IgD-negative memory B cell (primary cell): ENCODE results near the gene SYCE3. TPM values are rescaled to one million over a fixed set of nuclear protein-coding genes. Genes with fewer than 3 reads are reported as not detected.
A peak's percentile ranks its signal among the peaks of the same experiment; 100 is the strongest.

Source experiments
- H3K27ac Mint-ChIP-seq, 3 donors: one replicate each; pipeline ENCODE4 v1.8.0; 2020 to 2022; ENCODE audit warnings: mild to moderate bottlenecking in 3 of 3, mixed read lengths in 3 of 3, moderate library complexity in 1 of 3
- H3K27me3 Mint-ChIP-seq: one replicate; pipeline ENCODE4 v1.8.0; 2021; ENCODE audit warnings: mixed read lengths
- H3K36me3 Mint-ChIP-seq: one replicate; pipeline ENCODE4 v1.8.0; 2020; ENCODE audit warnings: mild to moderate bottlenecking, mixed read lengths
- H3K4me1 Mint-ChIP-seq, 3 donors: one replicate each; pipeline ENCODE4 v1.8.0; 2020 to 2022; ENCODE audit warnings: mixed read lengths in 3 of 3, mild to moderate bottlenecking in 1 of 3
- H3K4me3 Mint-ChIP-seq, 4 donors: one replicate each; pipeline ENCODE4 v1.8.0; 2020 to 2022; ENCODE audit warnings: mild to moderate bottlenecking in 4 of 4, mixed read lengths in 4 of 4, moderate library complexity in 3 of 4
- H3K9me3 Mint-ChIP-seq, 3 donors: one replicate each; pipeline ENCODE4 v1.8.0; 2020 to 2021; ENCODE audit warnings: mixed read lengths in 3 of 3, mild to moderate bottlenecking in 1 of 3
- polyA plus RNA-seq: library from polyadenylated mRNA; unstranded; fragments of 300-500 nt; fragmentation: Illumina TruSeq; gene quantifications from one replicate; pipeline ENCODE4 v1.2.3, GENCODE V29; 2021

Gene SYCE3
- polyA plus RNA-seq, 1 donor from 2014 or later: not detected

DNA sequence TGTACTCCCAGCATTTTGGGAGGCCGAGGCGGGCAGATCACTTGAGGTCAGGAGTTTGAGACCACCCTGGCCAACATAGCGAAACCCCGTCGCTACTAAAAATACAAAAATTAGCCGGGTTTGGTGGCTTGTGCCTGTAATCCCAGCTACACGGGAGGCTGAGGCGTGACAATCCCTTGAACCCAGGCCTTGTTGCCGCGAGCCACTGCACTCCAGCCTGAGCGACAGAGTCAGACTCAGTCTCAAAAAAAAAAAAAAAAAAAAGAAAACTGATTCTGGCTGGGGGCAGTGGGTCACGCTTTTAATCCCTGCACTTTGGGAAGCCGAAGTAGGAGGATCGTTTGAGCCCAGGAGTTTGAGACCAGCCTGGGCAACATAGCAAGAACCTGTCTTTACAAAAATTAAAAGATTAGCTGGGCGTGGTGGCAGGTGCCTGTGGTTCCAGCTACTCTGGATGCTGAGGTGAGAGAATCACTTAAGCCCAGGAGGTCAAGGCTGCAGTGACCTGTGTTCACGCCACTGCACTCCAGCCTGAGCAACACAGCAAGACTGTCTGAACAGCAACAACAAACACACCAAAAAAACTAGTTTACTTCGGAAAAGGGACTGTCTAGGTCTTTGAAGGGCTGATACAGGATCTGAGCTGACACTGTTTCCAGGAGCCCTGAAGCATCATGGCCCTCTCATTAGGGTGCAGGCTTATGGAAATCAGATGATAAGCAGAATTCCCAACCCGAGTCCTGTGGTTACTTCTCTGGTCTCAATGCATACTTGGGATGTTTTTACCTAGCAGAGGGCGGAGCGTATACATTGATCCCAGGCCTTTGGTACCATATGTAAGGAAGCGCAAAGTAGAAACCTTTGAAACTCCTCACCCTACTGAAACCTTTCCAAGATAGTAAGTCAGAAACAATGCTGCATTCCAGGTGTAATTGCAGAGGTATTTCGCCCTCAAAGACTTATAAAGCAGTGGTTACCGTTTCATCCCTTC is 21.7 kb upstream of the SYCE3 start:
- Mint-ChIP-seq H3K36me3 (peaks cover 2% of the 10 kb centered on the region), H3K9me3 (no peaks in the 10 kb centered on the region), H3K27me3 (no peaks in the 10 kb centered on the region), H3K4me3 (peak overlapping the region in 2 of 4 donors; percentile 18 to 98), H3K27ac (peak overlapping the region in 1 of 3 donors; percentile 26), H3K4me1 (peaks cover 5 to 10% (median 7%) of the 10 kb centered on the region in 3 donors)

DNA sequence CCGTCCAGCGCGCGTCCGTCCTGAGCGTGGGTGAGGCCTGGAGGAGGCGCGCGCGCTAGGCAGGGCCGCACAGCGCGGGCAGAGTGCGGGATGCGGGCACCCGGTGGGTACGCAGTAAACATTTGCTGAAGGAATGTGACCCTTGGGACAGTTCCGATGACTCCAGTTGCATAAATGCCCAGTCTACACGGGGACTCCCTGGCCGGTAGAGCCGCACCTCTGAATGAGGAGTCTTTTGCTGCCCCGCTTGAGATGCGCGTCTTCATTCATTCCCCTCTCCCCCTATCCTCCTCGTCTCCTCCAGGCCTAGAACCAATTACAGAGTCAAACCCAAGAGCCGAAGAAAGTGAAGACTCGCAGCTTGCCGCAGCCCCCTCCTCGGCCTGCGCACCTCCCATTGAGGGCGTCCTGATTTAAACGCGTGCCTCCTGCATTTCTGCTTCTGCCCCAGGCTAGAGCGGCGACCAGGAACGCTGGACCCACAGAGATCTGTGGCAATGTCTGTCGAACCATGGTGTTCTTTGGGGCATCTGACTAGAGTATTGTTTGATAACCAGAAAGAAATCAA is 20.7 kb upstream of the SYCE3 start:
- Mint-ChIP-seq H3K27me3 (no peaks in the 10 kb centered on the region), H3K36me3 (no peaks in the 10 kb centered on the region), H3K9me3 (no peaks in the 10 kb centered on the region), H3K4me1 (peaks cover 5 to 10% (median 7%) of the 10 kb centered on the region in 3 donors), H3K27ac (peak overlapping the region; percentile 34 to 97 (median 94)), H3K4me3 (peak overlapping the region; percentile 91 to 98 (median 98))

DNA sequence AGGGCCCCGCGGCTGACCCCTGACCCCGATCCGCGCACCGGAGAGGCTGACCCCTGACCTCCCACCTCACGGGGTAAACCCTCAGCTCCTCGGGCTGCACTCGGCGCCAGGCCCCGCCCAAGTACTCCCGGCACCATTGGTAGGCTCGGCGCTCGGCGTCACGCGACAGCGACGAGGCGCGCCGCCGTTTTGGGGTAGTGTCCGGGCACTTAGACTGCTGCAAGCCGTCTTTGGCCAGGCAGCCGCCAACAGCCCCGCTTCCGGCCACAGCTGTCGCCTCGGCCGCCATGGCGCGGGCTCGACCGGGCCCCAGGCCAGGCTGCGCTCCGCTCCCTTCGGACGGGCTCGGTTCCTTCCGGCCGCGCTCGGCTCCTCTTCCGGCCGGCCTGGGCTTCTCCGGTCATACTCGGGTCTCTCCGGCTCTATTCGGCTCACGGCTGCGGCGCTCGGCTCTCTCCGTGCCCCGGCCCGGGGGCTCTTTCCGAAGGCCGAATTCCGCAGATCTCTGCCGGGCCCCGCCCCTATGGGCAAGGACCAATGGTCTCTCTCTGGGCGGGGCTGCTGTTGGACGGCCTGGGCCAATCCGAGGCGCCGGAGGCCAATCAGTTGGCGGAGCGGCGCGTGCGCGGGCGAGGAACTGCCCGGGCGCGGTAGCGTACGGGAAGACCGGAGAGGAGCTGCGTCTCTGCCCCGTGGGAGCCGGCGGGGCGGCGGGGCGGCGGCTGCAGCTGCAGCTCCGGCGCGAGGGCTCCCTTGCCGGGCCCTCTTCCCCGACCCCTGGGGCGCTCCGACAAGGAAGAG is 20.0 kb upstream of the SYCE3 start, which contains the start of gene CHKB:
CHKB (minus strand) TSS at position 357 of the 801 bp plus-strand sequence; CDS start at position 289, 68 bp downstream.
- H3K4me3 Mint-ChIP-seq: peak within 1 kb of the TSS; percentile 91 to 98 (median 98)
- H3K27ac Mint-ChIP-seq: peak within 1 kb of the TSS; percentile 94 to 97 (median 96)
- H3K9me3 Mint-ChIP-seq: no peaks in the 10 kb centered on the region
- no peaks in the 10 kb centered on the region for H3K36me3 Mint-ChIP-seq
- no peaks in the 10 kb centered on the region for H3K27me3 Mint-ChIP-seq
- H3K4me1 Mint-ChIP-seq: peaks cover 5 to 10% (median 7%) of the 10 kb centered on the region in 3 donors

DNA sequence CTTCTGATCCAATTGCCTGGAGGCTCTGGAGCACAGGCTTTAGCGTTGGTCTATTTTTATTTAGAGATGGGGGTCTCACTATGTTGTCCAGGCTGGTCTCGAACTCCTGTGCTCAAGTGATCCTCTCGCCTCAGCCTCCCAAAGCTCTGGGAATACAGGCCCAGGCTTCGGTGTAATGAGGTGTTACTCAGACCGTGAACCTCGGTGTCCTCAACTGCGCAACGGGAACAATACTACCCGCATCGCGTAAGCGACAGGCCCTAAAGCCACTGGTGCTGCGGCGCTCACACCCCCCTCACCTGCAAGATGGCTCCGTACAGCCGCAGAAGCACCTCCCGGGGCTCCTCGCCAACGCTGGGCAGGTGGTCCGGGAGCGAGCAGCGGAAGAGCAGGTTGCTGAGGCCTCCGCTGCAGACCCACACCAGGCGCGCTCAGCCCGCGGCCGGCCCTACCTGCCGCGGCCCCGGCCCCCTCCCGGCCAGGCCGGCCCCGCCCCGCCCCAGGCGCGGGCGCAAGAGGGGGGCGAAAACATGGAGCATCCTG is 19.3 kb upstream of the SYCE3 start:
- Mint-ChIP-seq H3K4me1 (peaks cover 5 to 10% (median 9%) of the 10 kb centered on the region in 3 donors), H3K27me3 (no peaks in the 10 kb centered on the region), H3K27ac (peak overlapping the region; percentile 94 to 97 (median 96)), H3K9me3 (no peaks in the 10 kb centered on the region), H3K4me3 (peak overlapping the region; percentile 91 to 98 (median 98)), H3K36me3 (peaks cover 1% of the 10 kb centered on the region)

DNA sequence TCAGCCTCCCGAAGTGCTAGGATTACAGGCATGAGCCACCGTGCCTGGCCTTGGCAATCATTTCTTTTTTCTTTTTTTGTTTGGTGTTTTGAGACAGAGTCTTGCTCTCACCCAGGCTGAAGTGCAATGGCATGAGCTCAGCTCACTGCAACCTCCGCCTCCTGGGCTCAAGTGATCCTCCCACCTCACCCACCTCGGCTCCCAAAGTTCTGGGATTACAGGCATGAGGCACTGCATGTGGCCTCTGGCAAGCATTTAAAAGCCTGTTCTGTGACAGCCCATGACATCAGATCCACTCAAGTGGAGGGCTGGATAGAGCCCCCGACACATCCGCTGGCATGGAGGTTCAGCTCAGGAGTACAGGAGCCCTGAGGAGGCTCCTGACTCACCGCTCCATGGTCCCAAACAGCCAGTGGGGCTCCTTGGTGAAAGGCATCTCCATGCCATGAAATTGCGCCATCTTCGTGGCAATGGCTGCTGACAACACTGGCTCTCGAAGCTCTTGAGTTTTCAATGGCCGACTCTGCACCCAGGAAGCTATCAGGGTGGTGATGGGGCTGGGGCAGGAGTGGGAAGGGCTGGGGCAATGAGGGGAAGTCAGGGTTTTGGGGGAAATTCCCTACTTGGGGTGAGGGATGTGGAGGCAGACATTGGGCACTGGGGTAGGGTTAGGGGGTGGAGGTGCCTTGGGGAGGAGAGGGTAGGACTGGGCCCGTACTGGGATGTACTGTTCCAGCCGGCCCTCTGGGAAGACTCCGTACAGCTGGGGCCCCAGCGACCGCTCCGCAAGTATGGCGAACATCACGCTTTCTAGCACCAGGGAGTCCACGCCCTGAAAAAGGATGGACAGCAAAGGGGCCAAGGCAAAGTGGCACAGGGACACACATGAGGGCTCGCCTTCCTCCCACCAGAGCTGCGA is 18.6 kb upstream of the SYCE3 start:
- H3K4me3 Mint-ChIP-seq: peak overlapping the region; percentile 91 to 98 (median 98)
- peaks cover 5 to 10% (median 9%) of the 10 kb centered on the region in 3 donors for H3K4me1 Mint-ChIP-seq
- peak overlapping the region in 2 of 3 donors; percentile 94 to 97 for H3K27ac Mint-ChIP-seq
- H3K9me3 Mint-ChIP-seq: no peaks in the 10 kb centered on the region
- peaks cover 1% of the 10 kb centered on the region for H3K36me3 Mint-ChIP-seq
- no peaks in the 10 kb centered on the region for H3K27me3 Mint-ChIP-seq

DNA sequence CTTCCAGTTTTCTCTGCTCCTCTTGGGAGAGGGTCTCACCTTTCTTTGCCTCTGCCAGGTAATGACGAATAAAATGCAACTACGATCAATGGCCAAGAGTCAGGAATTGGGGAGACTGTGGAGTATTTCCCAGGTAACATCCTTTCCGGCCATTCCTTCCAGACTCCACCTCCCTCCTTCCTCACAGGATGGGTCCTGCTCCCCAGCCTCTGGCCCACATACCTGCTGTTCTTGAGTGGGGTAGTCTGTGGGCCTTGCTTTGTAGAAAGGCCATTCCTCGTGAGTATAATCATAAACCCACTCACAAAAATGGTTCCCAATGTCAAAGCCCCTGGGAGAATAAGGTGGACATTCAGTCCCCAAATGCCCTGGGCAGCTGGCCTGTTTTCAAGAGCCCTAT is 17.0 kb upstream of the SYCE3 start:
- Mint-ChIP-seq H3K4me1 (peaks cover 5 to 10% (median 9%) of the 10 kb centered on the region in 3 donors), H3K36me3 (peaks cover 1% of the 10 kb centered on the region), H3K27me3 (no peaks in the 10 kb centered on the region), H3K9me3 (no peaks in the 10 kb centered on the region), H3K27ac (peak overlapping the region in 1 of 3 donors; percentile 52), H3K4me3 (peak overlapping the region in 1 of 4 donors; percentile 54)

DNA sequence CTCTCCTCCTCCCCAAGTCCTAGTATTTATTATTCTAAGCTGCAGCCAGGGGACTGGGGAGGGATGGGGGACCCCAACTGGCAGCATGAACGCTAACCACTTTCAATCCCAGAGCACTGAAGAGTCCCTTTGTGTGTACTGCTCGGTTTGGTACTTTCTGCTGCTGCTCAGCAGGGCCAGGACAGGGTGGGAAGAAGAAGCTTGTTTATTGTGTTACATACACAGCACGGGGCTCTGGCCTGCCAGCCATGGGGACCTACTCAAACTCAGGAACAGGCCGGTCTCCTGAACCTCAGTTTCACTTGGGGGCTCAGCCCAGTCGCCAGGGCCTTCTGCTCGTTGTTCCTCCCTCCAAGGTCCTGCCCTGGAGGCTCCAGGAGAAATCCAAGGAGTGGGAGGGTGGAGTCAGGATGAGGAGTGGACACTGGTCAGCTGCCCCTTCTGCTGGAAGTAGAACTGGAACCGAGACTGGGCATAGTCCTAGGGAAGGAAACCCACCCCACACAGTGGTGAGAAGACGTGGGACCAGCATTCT is 16.1 kb upstream of the SYCE3 start:
- Mint-ChIP-seq H3K4me1 (peaks cover 5 to 10% (median 9%) of the 10 kb centered on the region in 3 donors), H3K9me3 (no peaks in the 10 kb centered on the region), H3K27ac (no peak overlapping the region), H3K4me3 (no peak overlapping the region), H3K36me3 (peaks cover 1% of the 10 kb centered on the region), H3K27me3 (no peaks in the 10 kb centered on the region)

DNA sequence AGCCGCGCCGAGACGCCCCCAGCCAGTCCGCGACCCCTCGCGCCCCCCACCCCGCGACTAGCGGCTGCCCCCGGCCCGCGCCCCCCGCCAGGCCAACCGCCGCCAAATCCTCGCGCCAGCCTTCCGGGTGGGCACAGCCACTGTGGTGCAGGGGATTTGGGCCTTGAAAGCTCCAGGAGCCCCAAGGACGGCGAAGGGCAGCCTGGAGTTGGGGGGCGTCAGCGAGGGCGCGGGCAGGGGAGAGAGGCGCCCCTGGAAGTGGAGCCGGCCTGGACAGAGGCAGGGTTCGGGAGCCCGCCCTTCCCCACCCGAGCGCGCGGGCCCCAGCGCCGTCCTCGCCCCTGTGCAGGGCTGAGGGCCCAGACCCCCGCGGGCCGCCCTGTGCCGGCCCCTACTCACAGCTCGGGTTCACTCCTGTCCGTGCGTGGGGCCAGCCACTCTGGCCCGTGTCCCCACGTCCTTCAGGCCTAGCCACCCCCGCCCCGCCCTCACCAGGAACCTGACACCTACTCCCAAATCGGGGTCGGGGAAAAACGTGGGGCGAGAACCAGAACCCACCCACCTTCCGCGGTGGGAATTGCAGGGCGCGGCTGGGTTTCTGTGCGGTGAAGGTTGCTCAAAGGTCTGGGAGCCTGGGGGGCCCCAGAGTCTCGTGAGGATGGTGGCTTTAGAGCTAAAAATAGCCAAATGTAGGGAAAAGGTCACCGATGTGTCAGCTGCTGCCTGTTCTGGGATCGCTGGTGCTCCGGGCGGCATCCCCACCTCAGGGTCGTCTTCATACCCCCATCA is 15.5 kb upstream of the SYCE3 start, which contains the start of gene CPT1B:
CPT1B (minus strand) TSS at position 441 of the 789 bp plus-strand sequence. CDS start 512 bp downstream, outside the sequence.
- peak within 1 kb of the TSS in 1 of 4 donors; percentile 54 for H3K4me3 Mint-ChIP-seq

DNA sequence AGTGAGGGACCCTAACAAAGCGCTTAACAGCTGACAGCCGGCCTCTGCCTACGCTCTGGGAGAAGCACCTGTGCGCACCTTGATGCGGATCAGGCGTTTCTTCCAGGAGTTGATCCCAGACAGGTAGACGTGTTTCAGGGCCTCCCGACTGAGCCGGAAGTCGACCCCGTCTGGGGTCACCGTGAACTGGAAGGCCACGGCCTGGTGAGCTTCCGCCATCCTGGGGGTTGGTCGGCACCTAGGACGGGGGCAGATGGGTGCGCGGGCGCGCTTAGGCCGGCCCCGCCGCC is 14.9 kb upstream of the SYCE3 start:
- Mint-ChIP-seq H3K4me1 (peaks cover 1 to 6% (median 3%) of the 10 kb centered on the region in 3 donors), H3K9me3 (no peaks in the 10 kb centered on the region), H3K27ac (no peak overlapping the region), H3K36me3 (peaks cover 1% of the 10 kb centered on the region), H3K4me3 (no peak overlapping the region), H3K27me3 (no peaks in the 10 kb centered on the region)

More for the DNA sequence above, 15.5 kb upstream of the SYCE3 start, which contains the start of gene CPT1B:
- Mint-ChIP-seq H3K9me3 (no peaks in the 10 kb centered on the region), H3K4me1 (peaks cover 3 to 8% (median 5%) of the 10 kb centered on the region in 3 donors), H3K27me3 (no peaks in the 10 kb centered on the region), H3K27ac (no peak within 1 kb of the TSS), H3K36me3 (peaks cover 1% of the 10 kb centered on the region)

DNA sequence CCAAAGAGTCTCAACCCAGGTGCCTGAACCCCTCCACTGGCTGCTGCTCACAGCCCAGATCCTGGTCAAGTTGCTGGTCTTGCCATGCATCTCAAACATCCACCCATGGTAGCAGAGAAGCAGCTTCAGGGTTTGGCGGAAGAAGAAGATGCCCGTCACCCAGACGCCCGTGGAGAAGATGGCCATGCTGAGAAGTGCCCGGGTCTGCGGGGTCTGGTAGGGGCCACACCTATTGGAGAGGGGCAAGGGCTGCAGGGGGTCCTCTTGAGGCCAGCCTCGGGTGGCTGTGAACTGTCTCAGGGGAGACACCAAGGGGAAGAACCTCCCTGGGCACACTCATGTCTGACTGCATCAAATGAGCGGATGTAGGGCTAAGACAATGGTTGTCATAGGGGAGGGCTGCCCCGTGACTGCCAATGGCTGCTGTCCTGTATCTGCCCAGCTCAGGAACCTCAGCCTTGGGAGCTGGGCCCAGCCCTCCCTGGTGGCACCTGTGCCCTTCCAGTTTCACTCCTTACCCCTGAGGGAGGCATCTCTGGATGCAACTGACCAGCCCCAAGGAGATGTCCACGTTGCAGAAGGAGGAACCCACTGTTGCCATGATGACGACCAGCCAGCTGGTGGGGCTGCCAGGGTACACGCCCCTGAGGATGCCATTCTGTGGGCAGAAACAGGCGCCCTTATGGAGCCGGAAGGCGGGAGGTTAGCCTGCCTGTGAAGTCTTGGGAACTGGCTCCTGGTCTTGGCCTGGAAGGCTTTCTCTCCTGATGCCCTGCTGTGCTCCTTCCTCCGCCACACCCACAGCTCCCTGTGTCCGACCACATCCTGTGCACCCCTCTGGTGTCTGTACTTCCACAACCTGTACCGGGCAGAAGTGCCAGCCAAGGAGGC is 14.3 kb upstream of the SYCE3 start:
- H3K27ac Mint-ChIP-seq: peak overlapping the region in 1 of 3 donors; percentile 39
- H3K4me3 Mint-ChIP-seq: no peak overlapping the region
- H3K36me3 Mint-ChIP-seq: peaks cover 1% of the 10 kb centered on the region
- no peaks in the 10 kb centered on the region for H3K27me3 Mint-ChIP-seq
- H3K4me1 Mint-ChIP-seq: peaks cover 0 to 5% (median 3%) of the 10 kb centered on the region in 3 donors
- no peaks in the 10 kb centered on the region for H3K9me3 Mint-ChIP-seq

DNA sequence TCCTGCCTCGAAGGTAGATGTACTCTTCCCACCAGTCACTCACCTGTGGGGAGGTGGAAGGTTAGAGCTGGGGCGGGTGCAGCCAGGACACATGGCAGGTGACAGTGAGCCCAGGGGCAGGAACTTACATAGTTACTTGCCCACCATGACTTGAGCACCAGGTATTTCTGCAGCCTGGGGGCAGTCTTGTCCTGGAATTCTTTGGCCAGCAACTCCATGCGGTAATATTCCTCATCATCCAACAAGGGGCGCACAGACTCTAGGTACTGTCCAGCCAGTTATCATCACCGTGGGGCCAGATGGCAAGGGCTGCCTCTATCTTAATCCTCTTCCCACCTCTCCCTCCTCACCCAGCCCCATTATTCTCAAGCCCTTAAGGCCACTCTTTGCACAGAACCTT is 13.4 kb upstream of the SYCE3 start:
- Mint-ChIP-seq H3K9me3 (no peaks in the 10 kb centered on the region), H3K4me1 (peaks cover 0 to 4% (median 3%) of the 10 kb centered on the region in 3 donors), H3K27ac (peak overlapping the region in 1 of 3 donors; percentile 39), H3K4me3 (no peak overlapping the region), H3K27me3 (no peaks in the 10 kb centered on the region), H3K36me3 (peaks cover 4% of the 10 kb centered on the region)

DNA sequence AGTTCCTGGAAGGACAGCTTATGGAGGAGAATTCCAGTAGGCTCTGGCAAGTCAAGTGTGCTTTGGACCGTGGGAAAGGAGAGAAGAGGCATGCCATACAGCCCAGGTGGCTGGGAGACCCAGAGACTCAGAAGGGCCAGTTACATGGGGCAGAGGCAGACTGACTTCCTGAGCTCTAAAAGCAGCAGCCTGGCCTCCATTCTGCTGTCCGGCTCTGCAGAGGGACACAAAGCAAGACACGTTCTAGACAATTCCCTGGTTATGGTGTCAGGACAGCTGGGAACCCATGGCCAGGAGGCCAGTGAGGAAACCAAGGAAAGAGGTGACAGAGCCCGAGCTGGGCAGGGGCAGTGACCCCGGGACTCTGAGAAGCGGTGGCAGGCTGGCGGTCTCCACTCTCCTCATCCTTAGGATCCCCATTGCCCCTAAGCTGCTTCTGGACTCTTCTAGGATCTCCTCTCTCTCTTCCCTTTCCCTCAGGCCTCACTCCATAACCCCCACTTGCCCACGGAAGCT is 12.8 kb upstream of the SYCE3 start:
- H3K4me1 Mint-ChIP-seq: peaks cover 0 to 3% (median 2%) of the 10 kb centered on the region in 3 donors
- H3K36me3 Mint-ChIP-seq: peaks cover 4% of the 10 kb centered on the region
- no peak overlapping the region for H3K4me3 Mint-ChIP-seq
- no peak overlapping the region for H3K27ac Mint-ChIP-seq
- H3K9me3 Mint-ChIP-seq: no peaks in the 10 kb centered on the region
- peaks cover under 1% of the 10 kb centered on the region for H3K27me3 Mint-ChIP-seq
